Activated CD8-positive, alpha-beta memory T cell treated with anti-CD3 and anti-CD28 coated beads for 48 hours (primary cell): ENCODE measurements around the gene ANKUB1.

Experiments
- DNase-seq, 3 experiments: peaks; one replicate each; pipeline ENCODE4 v3.0.0-alpha.2; 2020; ENCODE audit warnings: low read depth in 2 of 3, low spot score in 2 of 3

Gene ANKUB1

GRCh38 chr3:149713730-149714654 lies 78.4 kb downstream of the ANKUB1 start:
- no peak for DNase-seq
